SK-N-SH treated with all-trans-retinoic acid at 6 μM for 48 hours (cell line): Measurements from ENCODE around the gene CASKIN1.
"Not testable (repeated sequence)": the region's sequence is repeated elsewhere in the genome, so short reads cannot be mapped to it uniquely, and the experiment has no call there.

Experiments
- ARNTL ChIP-seq: fragments of 450-650 bp; formaldehyde crosslinking; IDR thresholded peaks from 2 replicates; pipeline ENCODE4 v1.5.0; 2020; ENCODE audit warnings: low read depth, mild to moderate bottlenecking, moderate library complexity, borderline replicate concordance
- CSDC2 ChIP-seq: fragments of 250-450 bp; sonication (Bioruptor Pico); IDR thresholded peaks from 2 replicates; pipeline ENCODE4 v1.5.0; 2020; ENCODE audit warnings: mild to moderate bottlenecking, moderate library complexity
- GLIS3 ChIP-seq: fragments of 250-450 bp; sonication (Bioruptor Pico); IDR thresholded peaks from 2 replicates; pipeline ENCODE4 v1.5.0; 2020; ENCODE audit warnings: mild to moderate bottlenecking, moderate library complexity
- OSR1 ChIP-seq: fragments of 250-450 bp; sonication (Bioruptor Pico); IDR thresholded peaks from 2 replicates; pipeline ENCODE4 v1.8.0; 2022; ENCODE audit warnings: moderate library complexity, mild to moderate bottlenecking, inconsistent platforms
- PATZ1 ChIP-seq: fragments of 250-450 bp; sonication (Bioruptor Pico); IDR thresholded peaks from 2 replicates; pipeline ENCODE4 v1.8.0; 2020; ENCODE audit warnings: mild to moderate bottlenecking, moderate library complexity, borderline replicate concordance
- POU6F1 ChIP-seq: fragments of 250-450 bp; sonication (Bioruptor Pico); IDR thresholded peaks from 2 replicates; pipeline ENCODE4 v1.8.0; 2021; ENCODE audit warnings: low read depth, mild to moderate bottlenecking, moderate library complexity, borderline replicate concordance
- PPARA ChIP-seq: fragments of 250-450 bp; sonication (Bioruptor Pico); IDR thresholded peaks from 2 replicates; pipeline ENCODE4 v1.5.0; 2020; ENCODE audit warnings: mild to moderate bottlenecking, borderline replicate concordance
- RARB ChIP-seq: fragments of 250-450 bp; sonication (Bioruptor Pico); IDR thresholded peaks from 2 replicates; pipeline ENCODE4 v1.8.0; 2021; ENCODE audit warnings: mild to moderate bottlenecking, moderate library complexity
- ZC3H10 ChIP-seq: fragments of 250-450 bp; sonication (Bioruptor Pico); IDR thresholded peaks from 2 replicates; pipeline ENCODE4 v1.5.1; 2021; ENCODE audit warnings: mild to moderate bottlenecking, moderate library complexity
- ZFP3 ChIP-seq: fragments of 250-450 bp; sonication (Bioruptor Pico); IDR thresholded peaks from 2 replicates; pipeline ENCODE4 v1.5.0; 2020; ENCODE audit warnings: mild to moderate bottlenecking, moderate library complexity
- ZFP30 ChIP-seq: fragments of 450-650 bp; formaldehyde crosslinking; IDR thresholded peaks from 2 replicates; pipeline ENCODE4 v1.5.0; 2022; ENCODE audit warnings: mild to moderate bottlenecking, moderate library complexity
- ZNF8 ChIP-seq: fragments of 450-650 bp; formaldehyde crosslinking; IDR thresholded peaks from 2 replicates; pipeline ENCODE4 v1.5.0; 2020; ENCODE audit warnings: mild to moderate bottlenecking, moderate library complexity

GRCh38 chr16:2135770-2136490 lies 60.5 kb downstream of the CASKIN1 start, which contains the start of gene PKD1:
- TF ChIP-seq ARNTL; ZNF8; ZFP30; PATZ1 (CRISPR knock-in tag); ZFP3 (CRISPR knock-in tag); ZC3H10; CSDC2 (CRISPR knock-in tag); RARB (CRISPR knock-in tag); PPARA (CRISPR knock-in tag); POU6F1 (CRISPR knock-in tag); OSR1 (CRISPR knock-in tag); GLIS3 (CRISPR knock-in tag): not testable (repeated sequence)
